Muscle layer of duodenum (tissue), 2 donors: ENCODE data around the gene PCDHB15.

Experiments
- H3K27ac ChIP-seq: one replicate; pipeline ENCODE4 v1.7.0; 2013; ENCODE audit warnings: mild to moderate bottlenecking, low read length
- H3K27me3 ChIP-seq: one replicate; pipeline ENCODE4 v1.7.0; 2013; ENCODE audit warnings: low read depth, mild to moderate bottlenecking, control low read depth, low read length
- H3K36me3 ChIP-seq, 2 donors: one replicate each; pipeline ENCODE4 v1.7.0; 2013; ENCODE audit warnings: low read length in 2 of 2, control low read depth in 1 of 2, mild to moderate bottlenecking in 1 of 2; ENCODE audit not compliant: insufficient read depth in 2 of 2, control insufficient read depth in 1 of 2
- H3K4me1 ChIP-seq, 2 donors: one replicate each; pipeline ENCODE4 v1.7.0; 2013; ENCODE audit warnings: low read length in 2 of 2, mild to moderate bottlenecking in 2 of 2, control low read depth in 1 of 2, moderate library complexity in 1 of 2; ENCODE audit not compliant: insufficient read depth in 2 of 2, control insufficient read depth in 1 of 2
- H3K4me3 ChIP-seq, 2 donors: one replicate each; pipeline ENCODE4 v1.7.0; 2013; ENCODE audit warnings: low read length in 2 of 2, low read depth in 1 of 2, mild to moderate bottlenecking in 1 of 2
- H3K9me3 ChIP-seq, 2 donors: one replicate each; pipeline ENCODE4 v1.7.0; 2013; ENCODE audit warnings: low read length in 2 of 2, control low read depth in 1 of 2, mild to moderate bottlenecking in 1 of 2; ENCODE audit not compliant: control insufficient read depth in 1 of 2
- donor health status: healthy.

The PCDHB15 gene

GRCh38 chr5:141258464-141258863, 13.3 kb downstream of the PCDHB15 start:
- H3K36me3 ChIP-seq = peaks cover 0 to 13% of the 10 kb centered on the region in 2 donors
- H3K27ac ChIP-seq = no peak overlapping the region
- peaks cover 65 to 90% of the 10 kb centered on the region in 2 donors for H3K9me3 ChIP-seq
- peak overlapping the region in 1 of 2 donors; percentile 52 for H3K4me3 ChIP-seq
- H3K4me1 ChIP-seq = no peaks in the 10 kb centered on the region
- H3K27me3 ChIP-seq = no peaks in the 10 kb centered on the region

- Histone ChIP-seq H3K9me3 (peaks cover 60 to 90% of the 10 kb centered on the region in 2 donors), H3K4me1 (no peaks in the 10 kb centered on the region), H3K4me3 (peak overlapping the region in 1 of 2 donors; percentile 52), H3K36me3 (peaks cover 0 to 13% of the 10 kb centered on the region in 2 donors), H3K27ac (no peak overlapping the region), H3K27me3 (no peaks in the 10 kb centered on the region)
These were observed 13.8 kb downstream of the PCDHB15 start for GRCh38 chr5:141258948-141259347.

GRCh38 chr5:141260458-141261237, 15.5 kb downstream of the PCDHB15 start:
- Histone ChIP-seq H3K27ac (no peak overlapping the region), H3K4me3 (peak overlapping the region; percentile 13 to 52), H3K27me3 (no peaks in the 10 kb centered on the region), H3K9me3 (peaks cover 63 to 89% of the 10 kb centered on the region in 2 donors), H3K4me1 (no peaks in the 10 kb centered on the region), H3K36me3 (peaks cover 0 to 13% of the 10 kb centered on the region in 2 donors)

GRCh38 chr5:141261238-141261546, 16.0 kb downstream of the PCDHB15 start:
- Histone ChIP-seq H3K36me3 (peaks cover 0 to 13% of the 10 kb centered on the region in 2 donors), H3K4me3 (peak overlapping the region in 1 of 2 donors; percentile 55), H3K27ac (no peak overlapping the region), H3K9me3 (peaks cover 62 to 89% of the 10 kb centered on the region in 2 donors), H3K27me3 (no peaks in the 10 kb centered on the region), H3K4me1 (no peaks in the 10 kb centered on the region)

GRCh38 chr5:141269195-141269594, 24.0 kb downstream of the PCDHB15 start:
- Histone ChIP-seq H3K27me3 (no peaks in the 10 kb centered on the region), H3K4me3 (peak overlapping the region in 1 of 2 donors; percentile 50), H3K27ac (no peak overlapping the region), H3K9me3 (peaks cover 70 to 89% of the 10 kb centered on the region in 2 donors), H3K36me3 (peaks cover 0 to 19% of the 10 kb centered on the region in 2 donors), H3K4me1 (no peaks in the 10 kb centered on the region)

GRCh38 chr5:141272906-141273305, 27.7 kb downstream of the PCDHB15 start:
- Histone ChIP-seq H3K27ac (no peak overlapping the region), H3K4me3 (peak overlapping the region in 1 of 2 donors; percentile 45), H3K4me1 (no peaks in the 10 kb centered on the region), H3K9me3 (peaks cover 56 to 85% of the 10 kb centered on the region in 2 donors), H3K36me3 (peaks cover 0 to 23% of the 10 kb centered on the region in 2 donors), H3K27me3 (no peaks in the 10 kb centered on the region)

GRCh38 chr5:141298376-141298775, 53.2 kb downstream of the PCDHB15 start:
- Histone ChIP-seq H3K27ac (no peak overlapping the region), H3K9me3 (peaks cover 30 to 81% of the 10 kb centered on the region in 2 donors), H3K36me3 (peaks cover 0 to 18% of the 10 kb centered on the region in 2 donors), H3K27me3 (no peaks in the 10 kb centered on the region), H3K4me3 (peak overlapping the region in 1 of 2 donors; percentile 8), H3K4me1 (no peaks in the 10 kb centered on the region)
